Epithelial cell of proximal tubule (primary cell): ENCODE measurements around the gene RNF180. TPM values are rescaled to one million over a fixed set of nuclear protein-coding genes. Genes with fewer than 3 reads are reported as not detected.
"Not testable (repeated sequence)": the region's sequence is repeated elsewhere in the genome, so short reads cannot be mapped to it uniquely, and the experiment has no call there.

Experiments used
- DNase-seq: peaks from one replicate; pipeline ENCODE4 v3.0.0-alpha.2; 2011; ENCODE audit warnings: low read depth
- H3K4me3 ChIP-seq: 2 replicates; pipeline ENCODE4 v1.5.1; 2011; ENCODE audit warnings: low read depth, mild to moderate bottlenecking, low read length
- CTCF ChIP-seq: conservative IDR thresholded peaks from 2 replicates; pipeline ENCODE4 v1.5.1; 2012; ENCODE audit warnings: low read depth, mild to moderate bottlenecking, low read length
- total RNA-seq: library from RNA; depleted of rRNA; stranded (reverse); fragments of >200 nt; gene quantifications from 2 replicates; pipeline ENCODE4 v1.2.3, GENCODE V29; 2015

RNF180 gene
- total RNA-seq, 1 donor from 2014 or later, result 4.6 TPM

- no peak for DNase-seq
- no peak overlapping the region for H3K4me3 ChIP-seq
- TF ChIP-seq CTCF, result no peak
These were observed 47.4 kb downstream of the RNF180 start for GRCh38 chr5:64213011-64213410.

DNA sequence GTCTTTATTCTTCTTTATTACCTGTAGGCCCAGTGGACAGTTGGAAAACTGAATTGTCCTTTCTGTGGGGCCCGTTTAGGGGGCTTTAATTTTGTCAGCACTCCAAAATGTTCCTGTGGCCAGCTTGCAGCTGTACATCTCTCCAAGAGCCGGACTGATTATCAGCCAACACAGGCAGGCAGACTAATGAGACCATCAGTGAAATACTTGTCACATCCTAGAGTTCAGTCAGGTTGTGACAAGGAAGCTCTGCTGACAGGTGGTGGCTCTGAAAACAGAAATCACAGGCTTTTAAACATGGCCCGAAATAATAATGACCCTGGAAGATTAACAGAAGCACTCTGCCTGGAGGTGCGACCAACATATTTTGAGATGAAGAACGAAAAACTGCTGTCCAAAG is 47.9 kb downstream of the RNF180 start:
- no peak for TF ChIP-seq CTCF
- no peak for DNase-seq

GRCh38 chr5:64214132-64214531 is 48.5 kb downstream of the RNF180 start:
- H3K4me3 ChIP-seq, result no peak overlapping the region
- no peak for TF ChIP-seq CTCF
- no peak for DNase-seq

More for the DNA sequence above, 47.9 kb downstream of the RNF180 start:
- H3K4me3 ChIP-seq, result no peak overlapping the region

DNA sequence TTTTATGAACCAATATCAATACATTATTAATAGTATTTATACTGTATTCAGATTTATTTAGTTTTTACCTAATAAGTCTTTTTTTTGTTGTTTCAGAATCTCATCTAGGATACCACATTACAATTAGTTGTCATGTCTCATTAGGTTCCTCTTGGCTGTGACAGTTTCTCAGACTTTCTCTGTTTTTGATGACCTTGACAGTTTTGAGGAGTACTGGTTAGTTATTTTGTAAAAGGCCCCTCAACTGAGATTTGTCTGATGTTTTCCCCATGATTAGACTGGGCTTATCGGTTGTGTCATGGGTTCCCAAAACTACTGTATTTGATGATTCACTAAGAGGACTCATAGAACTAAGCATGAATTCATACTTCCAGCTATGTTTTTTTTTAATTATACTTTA is 56.3 kb downstream of the RNF180 start:
- TF ChIP-seq CTCF, result no peak
- DNase-seq, result no peak

DNA sequence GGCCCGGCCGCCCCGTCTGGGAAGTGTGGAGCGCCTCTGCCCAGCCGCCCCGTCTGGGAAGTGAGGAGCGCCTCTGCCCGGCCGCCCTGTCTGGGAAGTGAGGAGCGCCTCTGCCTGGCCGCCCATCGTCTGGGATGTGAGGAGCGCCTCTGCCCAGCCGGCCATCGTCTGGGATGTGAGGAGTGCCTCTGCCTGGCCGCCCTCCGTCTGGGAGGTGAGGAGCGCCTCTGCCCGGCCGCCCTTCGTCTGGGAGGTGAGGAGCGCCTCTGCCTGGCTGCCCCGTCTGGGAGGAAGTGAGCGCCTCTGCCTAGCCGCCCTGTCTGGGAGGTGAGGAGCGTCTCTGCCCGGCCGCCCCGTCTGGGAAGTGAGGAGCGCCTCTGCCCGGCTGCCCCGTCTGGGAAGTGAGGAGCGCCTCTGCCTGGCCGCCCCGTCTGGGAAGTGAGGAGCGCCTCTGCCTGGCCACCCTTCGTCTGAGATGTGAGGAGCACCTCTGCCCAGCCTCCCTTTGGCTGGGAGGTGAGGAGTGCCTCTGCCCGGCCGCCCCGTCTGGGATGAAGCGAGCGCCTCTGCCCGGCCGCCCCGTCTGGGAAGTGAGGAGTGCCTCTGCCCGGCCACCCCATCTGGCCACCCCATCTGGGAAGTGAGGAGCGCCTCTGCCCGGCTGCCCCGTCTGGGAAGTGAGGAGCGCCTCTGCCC is 59.8 kb downstream of the RNF180 start:
- not testable (repeated sequence) for H3K4me3 ChIP-seq, DNase-seq

More for the DNA sequence above, 56.3 kb downstream of the RNF180 start:
- H3K4me3 ChIP-seq, result no peak overlapping the region

DNA sequence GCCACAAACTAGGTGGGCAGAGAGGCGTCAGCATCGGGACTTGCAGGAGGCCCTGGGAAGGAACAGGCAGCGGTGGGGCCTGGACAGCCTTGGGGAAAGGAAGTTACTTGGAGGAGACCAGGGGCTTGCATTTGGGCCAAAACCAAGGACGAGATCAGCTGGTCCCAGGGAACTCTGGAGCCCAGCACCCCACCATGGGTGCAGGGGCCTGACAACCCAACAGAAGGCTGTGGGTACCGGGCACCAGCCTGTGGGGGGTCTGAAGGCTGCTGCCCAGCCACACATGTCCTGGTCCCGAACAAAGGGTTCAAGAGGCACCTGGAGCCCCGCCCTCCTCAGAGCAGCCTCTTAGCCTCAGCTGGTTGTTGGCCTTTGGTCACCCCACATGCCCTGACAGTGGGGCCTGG is 61.5 kb downstream of the RNF180 start:
- H3K4me3 ChIP-seq, DNase-seq: not testable (repeated sequence)

DNA sequence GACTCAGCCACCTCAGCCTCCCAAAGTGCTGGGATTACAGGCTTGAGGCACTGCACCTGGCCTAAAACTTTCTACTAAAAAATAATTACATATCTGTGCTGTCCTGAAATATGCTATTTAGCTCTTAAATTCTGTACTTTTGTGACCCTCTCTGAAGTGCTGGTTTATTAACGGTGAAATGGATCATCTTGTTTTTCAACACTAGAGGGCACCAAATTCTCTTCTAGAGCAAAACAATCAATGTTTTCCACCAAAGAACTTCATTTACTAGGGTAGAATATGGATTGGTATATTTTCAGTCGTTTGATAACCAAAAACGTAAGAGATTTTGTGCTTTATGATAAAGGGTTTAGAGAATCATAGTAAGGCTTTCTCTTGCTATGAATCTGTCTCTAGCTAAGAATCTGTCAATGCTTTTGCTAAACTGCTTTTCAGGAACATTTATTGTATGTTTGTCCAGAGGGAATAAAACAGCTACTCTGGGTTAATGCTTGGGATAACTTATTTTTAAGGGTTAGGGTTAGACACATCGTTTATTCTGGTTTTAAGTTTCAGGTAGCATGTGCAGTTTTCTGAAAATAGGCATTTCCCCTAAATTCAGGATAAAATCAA is 63.6 kb downstream of the RNF180 start:
- TF ChIP-seq CTCF, result peak; percentile 64
- H3K4me3 ChIP-seq, result no peak overlapping the region
- no peak for DNase-seq

- DNase-seq, result no peak
- H3K4me3 ChIP-seq, result no peak overlapping the region
- no peak for TF ChIP-seq CTCF
These were observed 95.1 kb downstream of the RNF180 start for GRCh38 chr5:64260756-64261155.
